SK-N-SH (cell line): Measurements from ENCODE around the gene PYCR2. TPM values are rescaled to one million over a fixed set of nuclear protein-coding genes. Genes with fewer than 3 reads are reported as not detected.

Experiments
- CTCF ChIA-PET: fragments of 300-600, 350-600 bp; formaldehyde crosslinking; extraction: SDS; loops from one replicate; lab custom pipeline; 2021; lab: Yijun Ruan, JAX
- POLR2A ChIA-PET: fragments of 350-600 bp; sonication (Branson Sonifier 250); formaldehyde crosslinking; extraction: SDS; loops from one replicate; lab custom pipeline; 2020; ENCODE audit warnings: antibody characterized with exemption, inconsistent platforms; lab: Yijun Ruan, JAX
- DNase-seq: peaks from one replicate; pipeline ENCODE4 v3.0.0; 2012
- H2AFZ ChIP-seq: fragments of 200-600 bp; sonication (generic); 2 replicates; pipeline ENCODE4 v1.8.1; 2016; ENCODE audit warnings: antibody characterized with exemption, mild to moderate bottlenecking, low read depth
- H3F3A ChIP-seq: fragments of 200-600 bp; sonication (generic); replicated peaks from 2 replicates; pipeline ENCODE3; 2016; ENCODE audit warnings: antibody characterized with exemption, mild to moderate bottlenecking; ENCODE audit not compliant: insufficient read depth
- H3K27ac ChIP-seq, 2 experiments: fragments of 200-500 bp in 1 of 2; fragments of 200-600 bp in 1 of 2; sonication (Bioruptor generic) in 1 of 2; sonication (generic), shearing (Covaris generic) in 1 of 2; 2 replicates each; pipeline versions ENCODE4 v1.5.1 to v1.6.1; 2014 to 2016; ENCODE audit warnings: low read depth in 2 of 2, inconsistent platforms in 1 of 2, low read length in 1 of 2, mild to moderate bottlenecking in 1 of 2, mixed read lengths in 1 of 2
- H3K27me3 ChIP-seq: fragments of 200-600 bp; sonication (generic), shearing (Covaris generic); 2 replicates; pipeline ENCODE4 v1.6.1; 2016; ENCODE audit warnings: mixed run types; ENCODE audit not compliant: insufficient read depth
- H3K36me3 ChIP-seq, 2 experiments: fragments of 200-500 bp in 1 of 2; fragments of 200-600 bp in 1 of 2; sonication (Bioruptor generic) in 1 of 2; sonication (generic) in 1 of 2; replicated peaks in 1 of 2; 2 replicates each; pipeline versions ENCODE3 to v1.5.1; 2014 to 2016; ENCODE audit warnings: low read length in 1 of 2, mild to moderate bottlenecking in 1 of 2; ENCODE audit not compliant: insufficient read depth in 2 of 2, control insufficient read depth in 1 of 2
- H3K4me1 ChIP-seq, 2 experiments: fragments of 200-500 bp in 1 of 2; fragments of 200-600 bp in 1 of 2; sonication (Bioruptor generic) in 1 of 2; sonication (generic), shearing (Covaris generic) in 1 of 2; 2 replicates each; pipeline versions ENCODE4 v1.5.1 to v1.6.1; 2014 to 2016; ENCODE audit warnings: low read depth in 1 of 2, low read length in 1 of 2, mixed run types in 1 of 2; ENCODE audit not compliant: insufficient read depth in 2 of 2, control insufficient read depth in 1 of 2
- H3K4me2 ChIP-seq: fragments of 200-600 bp; sonication (generic), shearing (Covaris generic); 2 replicates; pipeline ENCODE4 v1.6.1; 2017; ENCODE audit warnings: mixed run types
- H3K4me3 ChIP-seq, 2 experiments: fragments of 200-500 bp in 1 of 2; fragments of 200-600 bp in 1 of 2; sonication (Bioruptor generic) in 1 of 2; sonication (generic), shearing (Covaris generic) in 1 of 2; 2 replicates each; pipeline versions ENCODE4 v1.5.1 to v1.8.1; 2014 to 2016; ENCODE audit warnings: low read depth in 2 of 2, inconsistent platforms in 1 of 2, low read length in 1 of 2, mild to moderate bottlenecking in 1 of 2, mixed read lengths in 1 of 2, moderate library complexity in 1 of 2
- H3K79me2 ChIP-seq: fragments of 200-600 bp; sonication (generic); 2 replicates; pipeline ENCODE4 v1.8.1; 2017; ENCODE audit warnings: mild to moderate bottlenecking; ENCODE audit not compliant: insufficient read depth
- H3K9ac ChIP-seq: fragments of 200-600 bp; sonication (generic); 2 replicates; pipeline ENCODE4 v1.6.1; 2017; ENCODE audit warnings: mixed run types
- H3K9me2 ChIP-seq: fragments of 200-600 bp; sonication (generic); 2 replicates; pipeline ENCODE4 v1.6.1; 2017; ENCODE audit warnings: mixed run types
- H3K9me3 ChIP-seq: fragments of 200-600 bp; sonication (generic); 2 replicates; pipeline ENCODE4 v1.6.1; 2017; ENCODE audit warnings: mixed run types, mild to moderate bottlenecking, moderate library complexity
- H4K20me1 ChIP-seq: fragments of 200-600 bp; sonication (generic); 2 replicates; pipeline ENCODE4 v1.6.1; 2017; ENCODE audit warnings: mild to moderate bottlenecking, mixed run types; ENCODE audit not compliant: insufficient read depth
- CHD2 ChIP-seq: fragments of 150-350 bp; IDR thresholded peaks from 2 replicates; pipeline ENCODE4 v1.6.1; 2018; ENCODE audit warnings: low read length; ENCODE audit not compliant: partially characterized antibody
- EP300 ChIP-seq, 2 experiments: IDR thresholded peaks; 2 replicates each; pipeline versions ENCODE4 v1.4.0 to v1.6.1; 2012; ENCODE audit warnings: borderline replicate concordance in 1 of 2, low read depth in 1 of 2, low read length in 1 of 2
- FOXJ3 ChIP-seq: sonication (generic); formaldehyde crosslinking; IDR thresholded peaks from 2 replicates; pipeline ENCODE4 v1.5.1; 2020; ENCODE audit warnings: mild to moderate bottlenecking, missing genetic modification reagents
- GABPA ChIP-seq: IDR thresholded peaks from 2 replicates; pipeline ENCODE4 v1.4.0; 2012; ENCODE audit warnings: low read depth, mild to moderate bottlenecking
- JUND ChIP-seq: IDR thresholded peaks from 2 replicates; pipeline ENCODE4 v1.4.0; 2012
- MAX ChIP-seq: IDR thresholded peaks from 2 replicates; pipeline ENCODE4 v1.4.0; 2012; ENCODE audit warnings: low read depth
- MEF2A ChIP-seq: IDR thresholded peaks from 2 replicates; pipeline ENCODE4 v1.4.0; 2012; ENCODE audit warnings: low read depth, borderline replicate concordance
- MXI1 ChIP-seq: IDR thresholded peaks from 2 replicates; pipeline ENCODE4 v1.6.1; 2012; ENCODE audit warnings: mild to moderate bottlenecking, low read depth, low read length, improper control_type of control experiment
- POLR2AphosphoS5 ChIP-seq: IDR thresholded peaks from 2 replicates; pipeline ENCODE4 v1.6.1; 2012; ENCODE audit warnings: low read depth, low read length
- RAD21 ChIP-seq: IDR thresholded peaks from 2 replicates; pipeline ENCODE4 v1.6.1; 2012; ENCODE audit warnings: mild to moderate bottlenecking, low read length
- RFX5 ChIP-seq: IDR thresholded peaks from 2 replicates; pipeline ENCODE4 v1.6.1; 2012; ENCODE audit warnings: mild to moderate bottlenecking, improper control_type of control experiment, low read length
- RXRA ChIP-seq: IDR thresholded peaks from 2 replicates; pipeline ENCODE4 v1.4.0; 2012; ENCODE audit warnings: low read depth, mild to moderate bottlenecking, borderline replicate concordance
- TCF12 ChIP-seq: IDR thresholded peaks from 2 replicates; pipeline ENCODE4 v1.4.0; 2012
- TEAD4 ChIP-seq: IDR thresholded peaks from 2 replicates; pipeline ENCODE4 v1.4.0; 2012; ENCODE audit warnings: mild to moderate bottlenecking, borderline replicate concordance; ENCODE audit not compliant: insufficient read depth
- YY1 ChIP-seq: IDR thresholded peaks from 2 replicates; pipeline ENCODE4 v1.4.0; 2012; ENCODE audit warnings: low read depth, mild to moderate bottlenecking
- WGBS: methylation state at CpG from one replicate; pipeline ENCODE4 v1.1.6; 2017; ENCODE audit warnings: low lambda C conversion rate; 5-methylcytosine and 5-hydroxymethylcytosine counted together
- polyA plus RNA-seq, 3 experiments: library from polyadenylated mRNA; depleted of rRNA; stranded (reverse); fragments of >200 nt; gene quantifications; 2 replicates each; pipeline ENCODE4 v1.2.3, GENCODE V29; 2012
- TF ChIP-seq, protein P1 (sequence below): IDR thresholded peaks from 2 replicates; pipeline ENCODE4 v1.4.0; 2012; ENCODE audit warnings: low read depth, borderline replicate concordance

Gene PYCR2
- polyA plus RNA-seq, 1 of the 3 experiments (the other 2 are of a cell fraction): 95.3 TPM

- WGBS: 71% methylated on average over 18 of the region's 20 CpGs
- H3K27me3 ChIP-seq: no peaks in the 10 kb centered on the region
- no peak overlapping the region for H3K27ac ChIP-seq
- CTCF ChIA-PET: interaction anchor here (1.1 to 3.2 kb wide), 6 partner anchors 13 to 488 kb away, joined by 3 to 19 read pairs (median 5); partner anchors contain the start of gene SRP9
- no peak for DNase-seq
- no peaks in the 10 kb centered on the region for H4K20me1 ChIP-seq
- no peak overlapping the region for H2AFZ ChIP-seq
- no peak overlapping the region for H3K4me2 ChIP-seq
- no peaks in the 10 kb centered on the region for H3K4me1 ChIP-seq
- H3K79me2 ChIP-seq: no peaks in the 10 kb centered on the region
- TF ChIP-seq JUND (no peak), RAD21 (no peak), EP300 (IDR thresholded peaks at IDR 0.05; ENCODE audit: borderline replicate concordance in 1 of 2, low read depth in 1 of 2, low read length in 1 of 2) (no peak), MXI1 (no peak), RXRA (no peak), CHD2 (no peak), RFX5 (no peak), FOXJ3 (CRISPR knock-in tag) (no peak), TCF12 (no peak), POLR2AphosphoS5 (no peak)
- TF ChIP-seq, all 33 proteins: peak for 0
- POLR2A ChIA-PET: no interaction called here
- H3K36me3 ChIP-seq: no peaks in the 10 kb centered on the region
- H3K9me2 ChIP-seq: no peaks in the 10 kb centered on the region
- H3K9me3 ChIP-seq: no peaks in the 10 kb centered on the region
- peak overlapping the region in 1 of 2 experiments; percentile 43; a peak in 1 of 4 replicates for H3K4me3 ChIP-seq
- H3F3A ChIP-seq: no peaks in the 10 kb centered on the region
- no peak overlapping the region for H3K9ac ChIP-seq
These were observed 37.8 kb upstream of the PYCR2 start for GRCh38 chr1:225961659-225962439.

- Histone ChIP-seq H3K9me3 (no peaks in the 10 kb centered on the region), H3K9me2 (no peaks in the 10 kb centered on the region), H3K4me1 (no peaks in the 10 kb centered on the region)
- CTCF ChIA-PET: interaction anchor here (1.0 to 1.4 kb wide), 4 partner anchors 17 to 483 kb away, joined by 3 to 4 read pairs (median 3); no protein-coding TSS in a partner anchor
- TF ChIP-seq JUND: no peak
- TF ChIP-seq MEF2A: no peak
- TF ChIP-seq RXRA: no peak
- no peak for TF ChIP-seq TEAD4
- no peak for TF ChIP-seq GABPA
- no peak for TF ChIP-seq MAX
- TF ChIP-seq, protein P1, sequence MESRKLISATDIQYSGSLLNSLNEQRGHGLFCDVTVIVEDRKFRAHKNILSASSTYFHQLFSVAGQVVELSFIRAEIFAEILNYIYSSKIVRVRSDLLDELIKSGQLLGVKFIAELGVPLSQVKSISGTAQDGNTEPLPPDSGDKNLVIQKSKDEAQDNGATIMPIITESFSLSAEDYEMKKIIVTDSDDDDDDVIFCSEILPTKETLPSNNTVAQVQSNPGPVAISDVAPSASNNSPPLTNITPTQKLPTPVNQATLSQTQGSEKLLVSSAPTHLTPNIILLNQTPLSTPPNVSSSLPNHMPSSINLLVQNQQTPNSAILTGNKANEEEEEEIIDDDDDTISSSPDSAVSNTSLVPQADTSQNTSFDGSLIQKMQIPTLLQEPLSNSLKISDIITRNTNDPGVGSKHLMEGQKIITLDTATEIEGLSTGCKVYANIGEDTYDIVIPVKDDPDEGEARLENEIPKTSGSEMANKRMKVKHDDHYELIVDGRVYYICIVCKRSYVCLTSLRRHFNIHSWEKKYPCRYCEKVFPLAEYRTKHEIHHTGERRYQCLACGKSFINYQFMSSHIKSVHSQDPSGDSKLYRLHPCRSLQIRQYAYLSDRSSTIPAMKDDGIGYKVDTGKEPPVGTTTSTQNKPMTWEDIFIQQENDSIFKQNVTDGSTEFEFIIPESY: no peak
- no peak for TF ChIP-seq YY1
- TF ChIP-seq, all 33 proteins: peak for 0
- H3K9ac ChIP-seq: no peak overlapping the region
- no peak overlapping the region for H2AFZ ChIP-seq
- POLR2A ChIA-PET: no interaction called here
- H3K4me2 ChIP-seq: no peak overlapping the region
- H3K27me3 ChIP-seq: no peaks in the 10 kb centered on the region; the same call in 1 of the 2 replicates
- no peak for DNase-seq
- WGBS: 30% methylated on average over 3 of the region's 3 CpGs
- H3K79me2 ChIP-seq: no peaks in the 10 kb centered on the region
- H4K20me1 ChIP-seq: no peaks in the 10 kb centered on the region
- no peaks in the 10 kb centered on the region for H3F3A ChIP-seq
- H3K4me3 ChIP-seq: no peak overlapping the region
- no peak overlapping the region for H3K27ac ChIP-seq
- no peaks in the 10 kb centered on the region for H3K36me3 ChIP-seq
These were observed 34.0 kb upstream of the PYCR2 start for GRCh38 chr1:225958041-225958440.
